NCI-H2171 (cell line): ENCODE results near the gene ARMCX2.
"Not testable (repeated sequence)": the region's sequence is repeated elsewhere in the genome, so short reads cannot be mapped to it uniquely, and the experiment has no call there.

ENCODE experiments used
- DNase-seq: peaks from one replicate; lab custom pipeline; 2025; lab: John Stamatoyannopoulos, UW

Gene ARMCX2

GRCh38 chrX:101659601-101660063 lies at the start of gene ARMCX2:
Gene ARMCX2, minus strand, starts transcription at chrX:101659850. Its CDS starts 2,262 bp downstream, at chrX:101657588.
- DNase-seq = no peak

GRCh38 chrX:101709384-101709783 lies 49.7 kb upstream of the ARMCX2 start:
- DNase-seq = no peak

- DNase-seq = no peak
These were observed 48.5 kb upstream of the ARMCX2 start for GRCh38 chrX:101708163-101708562.

DNA sequence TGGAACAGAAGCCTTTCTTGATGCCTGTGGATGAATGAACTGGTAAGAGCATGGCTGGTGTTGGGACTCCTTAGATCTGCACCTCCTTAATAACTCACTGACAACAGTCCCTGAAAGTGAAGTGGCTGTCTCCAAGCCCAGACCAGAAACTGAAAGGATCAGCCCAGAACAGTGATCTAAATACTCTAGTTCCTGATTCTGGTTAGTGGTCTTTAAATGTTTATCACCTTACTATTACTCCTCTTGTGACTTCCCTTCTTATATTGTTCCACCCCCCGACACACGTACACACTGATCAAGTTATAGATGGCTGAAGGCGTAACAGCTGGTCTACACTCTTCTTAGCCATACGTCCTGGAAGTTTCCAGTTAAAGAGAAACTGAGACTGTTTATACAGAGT lies 33.8 kb upstream of the ARMCX2 start:
- DNase-seq = no peak

GRCh38 chrX:101691835-101692234 lies 32.2 kb upstream of the ARMCX2 start:
- no peak for DNase-seq

- DNase-seq = no peak
These were observed 26.9 kb upstream of the ARMCX2 start for GRCh38 chrX:101686574-101686973.

DNA sequence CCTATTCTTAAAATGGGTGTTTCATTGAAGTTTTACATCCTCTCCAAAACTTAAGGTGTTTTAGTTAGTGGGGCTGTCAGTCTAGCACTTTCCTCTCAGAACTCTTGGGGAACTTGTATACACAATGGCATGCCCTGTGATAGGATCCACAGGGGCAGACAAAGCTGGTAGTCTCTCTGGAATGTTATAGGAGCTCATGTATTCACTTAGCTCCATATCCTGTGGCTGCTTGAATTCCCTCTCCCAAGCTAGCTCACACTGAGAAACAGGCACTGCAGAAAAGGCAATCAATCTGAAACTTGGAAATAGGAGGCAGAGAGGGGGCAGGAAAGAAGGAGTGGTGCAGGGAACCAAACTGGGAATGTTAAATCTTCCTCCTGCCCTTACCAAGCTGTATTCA lies 26.3 kb upstream of the ARMCX2 start:
- no peak for DNase-seq

- DNase-seq = no peak
These were observed 23.1 kb upstream of the ARMCX2 start for GRCh38 chrX:101682723-101683122.

DNA sequence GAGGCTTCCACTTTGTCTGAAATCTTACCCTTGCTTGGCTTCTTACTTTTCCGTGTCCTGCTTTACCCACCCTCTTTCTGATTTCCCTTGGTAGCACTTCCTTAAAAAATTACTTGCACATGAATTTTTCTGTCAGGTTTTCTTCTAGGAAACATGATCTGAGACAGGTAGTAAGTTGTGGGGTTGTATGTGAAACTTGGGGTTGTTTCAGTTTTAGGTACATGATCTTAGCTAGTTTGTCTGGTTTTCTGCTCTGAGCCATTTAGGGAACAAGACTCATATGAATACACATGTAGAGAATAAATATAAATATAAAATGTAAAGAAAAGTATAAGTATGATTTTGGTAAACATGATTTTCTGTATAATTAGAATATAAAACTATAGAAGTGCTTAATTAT lies 17.4 kb upstream of the ARMCX2 start:
- DNase-seq = no peak

DNA sequence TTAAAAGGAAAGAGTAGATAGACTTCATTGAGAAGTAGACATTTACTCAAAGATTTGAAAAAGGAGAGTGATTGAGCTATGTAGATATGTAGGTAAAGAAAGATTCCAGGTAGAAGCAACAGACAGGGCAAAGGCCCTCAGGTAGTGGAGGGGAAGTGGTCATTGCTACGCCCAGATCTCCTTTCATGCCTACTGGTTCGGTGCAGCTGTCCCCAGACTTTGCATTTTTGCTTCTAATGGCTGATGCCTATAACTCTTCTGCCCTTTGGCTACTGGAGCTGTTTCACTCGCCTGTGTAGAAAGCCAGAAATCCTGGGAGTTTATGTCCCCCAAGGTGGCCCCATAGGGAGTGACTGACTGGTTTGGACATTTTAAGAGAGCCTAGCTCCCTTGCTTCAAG lies 16.9 kb upstream of the ARMCX2 start:
- no peak for DNase-seq

- no peak for DNase-seq
These were observed 8.5 kb upstream of the ARMCX2 start for GRCh38 chrX:101668143-101668542.

DNA sequence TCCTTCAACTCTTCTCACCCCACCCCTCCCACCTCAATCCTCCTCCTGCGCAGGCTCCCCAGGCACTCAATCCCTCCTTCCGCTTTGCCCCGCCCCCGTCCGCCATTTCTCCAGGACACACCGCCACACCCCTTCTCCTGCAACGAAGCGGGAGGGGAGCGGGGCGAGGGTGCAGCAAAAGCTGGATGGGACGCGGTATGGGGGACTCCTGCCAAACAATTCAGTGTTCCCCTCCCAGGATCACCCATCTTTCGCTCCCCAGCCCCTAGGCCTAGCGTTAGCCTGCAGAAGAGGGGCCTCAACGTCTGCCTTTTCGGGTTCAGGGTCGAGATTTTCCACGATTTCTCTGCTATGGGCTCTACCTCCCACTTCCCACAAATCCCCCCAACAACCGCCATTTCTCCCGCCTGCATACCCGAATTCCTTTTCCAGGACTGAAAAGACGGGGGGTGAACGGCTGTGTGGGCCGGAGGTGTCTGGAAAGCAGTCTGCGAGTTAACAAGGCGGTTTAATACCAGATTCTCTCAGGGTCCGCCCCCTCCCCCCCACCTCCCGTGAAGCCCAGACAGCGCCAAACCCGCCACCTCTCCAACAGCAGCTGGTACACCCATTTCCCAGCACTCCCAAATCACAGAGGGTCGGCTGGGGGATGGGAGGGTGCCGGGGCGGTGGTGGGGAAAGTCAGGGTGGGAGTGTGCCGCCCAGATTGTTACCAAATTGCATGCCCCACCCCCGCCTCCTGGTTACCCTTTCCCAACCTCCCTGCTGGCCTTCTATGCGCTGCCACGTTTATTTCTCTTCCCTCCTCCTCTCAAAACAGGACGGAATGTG lies 774 bp downstream of the ARMCX2 start:
- DNase-seq = peak; percentile 36

- DNase-seq = no peak
These were observed 2.2 kb downstream of the ARMCX2 start for GRCh38 chrX:101657495-101657894.

- DNase-seq = no peak
These were observed 2.8 kb downstream of the ARMCX2 start for GRCh38 chrX:101656817-101657216.

DNA sequence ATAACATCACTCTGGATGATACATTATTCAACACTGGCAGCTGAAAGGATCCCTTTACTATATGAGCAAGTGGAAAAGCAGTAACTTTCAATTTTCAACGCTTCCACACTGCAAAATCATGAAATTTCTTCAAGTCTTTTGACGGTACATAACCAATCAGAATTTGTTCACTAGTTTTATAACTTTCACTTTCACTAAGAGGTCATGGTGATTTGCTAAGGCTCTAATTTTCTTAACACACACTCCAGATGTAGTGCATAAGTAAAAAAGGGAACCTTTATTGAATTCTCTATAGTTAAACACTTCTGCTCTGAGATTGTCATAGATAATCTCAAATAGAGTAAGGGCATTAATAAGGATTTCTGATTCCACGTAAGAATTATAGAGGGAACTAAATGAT lies 4.1 kb downstream of the ARMCX2 start:
- DNase-seq = no peak

GRCh38 chrX:101647716-101648115 lies 11.9 kb downstream of the ARMCX2 start:
- not testable (repeated sequence) for DNase-seq

- no peak for DNase-seq
These were observed 17.6 kb downstream of the ARMCX2 start for GRCh38 chrX:101642093-101642492.

DNA sequence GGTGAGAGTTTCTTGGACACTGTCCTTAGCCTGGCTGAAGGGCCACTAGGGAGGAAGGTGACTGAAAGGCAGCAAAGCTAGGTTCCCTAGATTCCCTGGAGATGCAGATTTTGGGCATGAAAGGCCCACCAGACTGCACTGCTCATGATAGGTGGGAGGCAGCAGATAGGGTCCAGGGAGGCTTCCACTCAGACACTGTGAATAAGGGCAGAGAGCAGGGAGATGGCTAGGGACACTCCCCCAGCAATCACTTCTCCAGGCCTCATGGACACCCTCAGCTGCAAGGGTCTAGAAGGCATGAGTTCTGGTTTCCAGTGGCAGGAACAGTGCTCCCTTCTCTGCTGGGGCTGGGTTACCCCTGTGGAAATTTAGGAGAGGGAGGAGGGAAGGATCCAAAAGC lies 20.1 kb downstream of the ARMCX2 start:
- DNase-seq = no peak

- DNase-seq = peak; percentile 22
These were observed 40.3 kb downstream of the ARMCX2 start for GRCh38 chrX:101619364-101619763.

GRCh38 chrX:101617211-101618191 lies 42.1 kb downstream of the ARMCX2 start, which contains the start of gene ARMCX6:
Gene ARMCX6, minus strand, starts transcription at chrX:101618000. Its CDS starts 1,380 bp downstream, at chrX:101616620.
- DNase-seq = peak; percentile 29

GRCh38 chrX:101605728-101606127 lies 53.9 kb downstream of the ARMCX2 start:
- DNase-seq = no peak
